VCaP (cell line): ENCODE measurements around the gene TCERG1.

Experiments
- H3K27ac ChIP-seq: fragments of 450-650 bp; 2 replicates; pipeline ENCODE4 v1.5.1; 2017
- CTCF ChIP-seq: fragments of 450-650 bp; conservative IDR thresholded peaks from 2 replicates; pipeline ENCODE4 v1.5.1; 2017; ENCODE audit warnings: mild to moderate bottlenecking, moderate library complexity

Gene TCERG1

GRCh38 chr5:146446861-146447733 lies at the start of gene TCERG1:
TCERG1 (plus strand) TSS chr5:146447333; CDS start chr5:146447350, 17 bp downstream.
- peak; percentile 73 for TF ChIP-seq CTCF
- peak within 1 kb of the TSS; percentile 90 for H3K27ac ChIP-seq

GRCh38 chr5:146398826-146399225 lies 48.3 kb upstream of the TCERG1 start:
- no peak for TF ChIP-seq CTCF
- no peak overlapping the region for H3K27ac ChIP-seq

GRCh38 chr5:146399481-146399880 lies 47.7 kb upstream of the TCERG1 start:
- TF ChIP-seq CTCF = no peak
- H3K27ac ChIP-seq = no peak overlapping the region

- H3K27ac ChIP-seq = no peak overlapping the region
- TF ChIP-seq CTCF = no peak
These were observed 46.9 kb upstream of the TCERG1 start for GRCh38 chr5:146400201-146400600.

- H3K27ac ChIP-seq = no peak overlapping the region
- no peak for TF ChIP-seq CTCF
These were observed 46.1 kb upstream of the TCERG1 start for GRCh38 chr5:146401021-146401420.

- TF ChIP-seq CTCF = no peak
- H3K27ac ChIP-seq = no peak overlapping the region
These were observed 44.2 kb upstream of the TCERG1 start for GRCh38 chr5:146402949-146403348.

GRCh38 chr5:146409054-146409671 lies 38.0 kb upstream of the TCERG1 start:
- TF ChIP-seq CTCF = no peak
- H3K27ac ChIP-seq = no peak overlapping the region
